Breast epithelium (tissue), 4 donors: ENCODE measurements around the gene PHGDH. TPM values are rescaled to one million over a fixed set of nuclear protein-coding genes. Genes with fewer than 3 reads are reported as not detected.
A peak's percentile ranks its signal among the peaks of the same experiment; 100 is the strongest.

Experiments
- DNase-seq, 2 donors: peaks; one replicate each; pipeline ENCODE4 v3.0.0-alpha.2; 2019; ENCODE audit warnings: low spot score in 2 of 2
- H3K27ac ChIP-seq, 2 donors: fragments of 200-600 bp; sonication (generic) in 1 of 2; one replicate each; pipeline ENCODE4 v1.5.1; 2016 to 2019; ENCODE audit warnings: mild to moderate bottlenecking in 1 of 2
- H3K27me3 ChIP-seq, 2 donors: fragments of 200-600 bp; sonication (generic) in 1 of 2; one replicate each; pipeline versions ENCODE4 v1.5.1 to v1.6.0; 2017 to 2019; ENCODE audit warnings: control low read depth in 1 of 2, mild to moderate bottlenecking in 1 of 2
- H3K36me3 ChIP-seq: fragments of 200-600 bp; one replicate; pipeline ENCODE4 v1.5.1; 2019
- H3K4me1 ChIP-seq, 2 donors: fragments of 200-600 bp; sonication (generic); one replicate each; pipeline ENCODE4 v1.5.1; 2016 to 2019; ENCODE audit warnings: control low read depth in 1 of 2
- H3K4me3 ChIP-seq, 3 donors: fragments of 200-600 bp; sonication (generic); 1 replicate in 2 of 3; 2 replicates in 1 of 3; pipeline ENCODE4 v1.5.1; 2016 to 2019; ENCODE audit warnings: mild to moderate bottlenecking in 3 of 3, moderate library complexity in 2 of 3
- H3K9me3 ChIP-seq, 2 donors: fragments of 200-600 bp; sonication (generic) in 1 of 2; one replicate each; pipeline ENCODE4 v1.5.1; 2016 to 2019; ENCODE audit warnings: control low read depth in 1 of 2
- POLR2A ChIP-seq: fragments of 450-650 bp; IDR thresholded peaks from one replicate; pipeline ENCODE4 v1.6.1; 2016; ENCODE audit warnings: antibody characterized with exemption, mild to moderate bottlenecking, moderate library complexity
- POLR2AphosphoS5 ChIP-seq, 3 donors: sonication (generic); formaldehyde crosslinking; IDR thresholded peaks; one replicate each; pipeline ENCODE4 v1.6.1; 2017; ENCODE audit warnings: antibody characterized with exemption in 3 of 3
- intact Hi-C: fragments of 100-400 bp; cut with DNase I; formaldehyde crosslinking; loops from one replicate; pipeline ENCODE4 v1.15.1; 2023; ENCODE audit warnings: low total_unique reads
- total RNA-seq, 3 donors: library from RNA; depleted of rRNA; stranded (reverse); fragments of >200 nt; gene quantifications; one replicate each; pipeline ENCODE4 v1.1.0, GENCODE V29; 2016
- TF ChIP-seq, protein P1 (sequence below), 3 donors: fragments of 450-650 bp; IDR thresholded peaks; one replicate each; pipeline ENCODE4 v1.5.1; 2016 to 2017; ENCODE audit warnings: antibody characterized with exemption in 3 of 3, mild to moderate bottlenecking in 3 of 3, moderate library complexity in 3 of 3

Gene PHGDH
- total RNA-seq, 3 donors from 2014 or later = 6.1 to 54.7 (median 17.7) TPM

- no peak overlapping the region for H3K4me3 ChIP-seq
- no peaks in the 10 kb centered on the region for H3K36me3 ChIP-seq
- H3K27ac ChIP-seq = no peak overlapping the region
- TF ChIP-seq POLR2A (no peak), POLR2AphosphoS5 (IDR thresholded peaks at IDR 0.05) (no peak)
- TF ChIP-seq, protein P1, sequence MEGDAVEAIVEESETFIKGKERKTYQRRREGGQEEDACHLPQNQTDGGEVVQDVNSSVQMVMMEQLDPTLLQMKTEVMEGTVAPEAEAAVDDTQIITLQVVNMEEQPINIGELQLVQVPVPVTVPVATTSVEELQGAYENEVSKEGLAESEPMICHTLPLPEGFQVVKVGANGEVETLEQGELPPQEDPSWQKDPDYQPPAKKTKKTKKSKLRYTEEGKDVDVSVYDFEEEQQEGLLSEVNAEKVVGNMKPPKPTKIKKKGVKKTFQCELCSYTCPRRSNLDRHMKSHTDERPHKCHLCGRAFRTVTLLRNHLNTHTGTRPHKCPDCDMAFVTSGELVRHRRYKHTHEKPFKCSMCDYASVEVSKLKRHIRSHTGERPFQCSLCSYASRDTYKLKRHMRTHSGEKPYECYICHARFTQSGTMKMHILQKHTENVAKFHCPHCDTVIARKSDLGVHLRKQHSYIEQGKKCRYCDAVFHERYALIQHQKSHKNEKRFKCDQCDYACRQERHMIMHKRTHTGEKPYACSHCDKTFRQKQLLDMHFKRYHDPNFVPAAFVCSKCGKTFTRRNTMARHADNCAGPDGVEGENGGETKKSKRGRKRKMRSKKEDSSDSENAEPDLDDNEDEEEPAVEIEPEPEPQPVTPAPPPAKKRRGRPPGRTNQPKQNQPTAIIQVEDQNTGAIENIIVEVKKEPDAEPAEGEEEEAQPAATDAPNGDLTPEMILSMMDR (IDR thresholded peaks at IDR 0.05) = no peak
- H3K9me3 ChIP-seq = no peaks in the 10 kb centered on the region
- intact Hi-C loops = no loop called here
- no peaks in the 10 kb centered on the region for H3K27me3 ChIP-seq
- peaks cover 0 to 5% of the 10 kb centered on the region in 2 donors for H3K4me1 ChIP-seq
- DNase-seq = no peak
These were observed 16.3 kb downstream of the PHGDH start for GRCh38 chr1:119727991-119728390.

DNA sequence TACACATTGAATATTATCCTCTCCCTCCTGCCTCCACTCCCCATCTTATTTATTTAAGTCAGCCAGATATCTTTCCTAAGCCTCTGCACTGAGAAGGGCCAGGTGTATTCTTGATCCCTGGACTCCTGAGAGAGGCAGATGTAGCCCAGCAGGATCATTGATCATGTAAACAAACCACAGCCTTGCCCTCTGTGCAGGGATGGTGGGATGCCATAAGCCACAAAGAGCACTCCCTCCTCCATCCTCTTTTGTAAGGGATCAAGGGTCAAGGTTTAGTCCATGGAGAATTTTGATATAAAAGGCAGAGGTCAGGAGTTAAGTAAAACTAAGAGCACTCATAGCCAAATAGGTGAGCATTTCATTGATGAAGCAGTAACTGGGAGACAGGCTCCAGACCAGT, 17.3 kb downstream of the PHGDH start:
- H3K27ac ChIP-seq = no peak overlapping the region
- no peak for DNase-seq
- TF ChIP-seq POLR2AphosphoS5 (IDR thresholded peaks at IDR 0.05) (no peak), POLR2A (no peak)
- TF ChIP-seq, protein P1 (IDR thresholded peaks at IDR 0.05) = no peak
- intact Hi-C loops = no loop called here
- no peak overlapping the region for H3K4me3 ChIP-seq
- H3K9me3 ChIP-seq = no peaks in the 10 kb centered on the region
- H3K36me3 ChIP-seq = no peaks in the 10 kb centered on the region
- H3K27me3 ChIP-seq = no peaks in the 10 kb centered on the region
- peaks cover 0 to 5% of the 10 kb centered on the region in 2 donors for H3K4me1 ChIP-seq

DNA sequence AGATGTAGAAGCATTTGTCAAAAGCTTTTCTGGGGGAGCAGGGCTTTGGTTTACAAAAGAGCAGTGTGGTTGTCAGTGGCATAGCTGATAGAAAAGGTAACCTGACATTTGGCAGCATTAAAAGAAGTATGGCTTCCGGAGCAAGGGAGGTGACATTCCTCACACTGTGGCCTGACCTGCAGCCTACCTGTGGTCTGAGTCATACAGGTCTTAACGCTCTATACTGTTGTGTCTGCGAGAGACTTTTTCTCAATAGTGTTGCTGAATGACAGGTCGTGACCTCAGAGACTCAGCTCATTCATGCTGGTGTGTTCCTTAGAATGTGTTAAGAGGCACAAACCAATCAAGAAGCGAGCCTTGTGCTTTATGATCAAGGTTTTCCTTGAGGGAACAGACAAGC, 19.3 kb downstream of the PHGDH start:
- Histone ChIP-seq H3K27me3 (no peaks in the 10 kb centered on the region), H3K36me3 (no peaks in the 10 kb centered on the region), H3K9me3 (no peaks in the 10 kb centered on the region), H3K4me1 (peaks cover 0 to 5% of the 10 kb centered on the region in 2 donors), H3K4me3 (no peak overlapping the region), H3K27ac (peak overlapping the region; percentile 70 to 80)
- intact Hi-C loops = no loop called here
- DNase-seq = no peak
- no peak for TF ChIP-seq POLR2A
- TF ChIP-seq, protein P1 (IDR thresholded peaks at IDR 0.05) = no peak
- TF ChIP-seq POLR2AphosphoS5 (IDR thresholded peaks at IDR 0.05) = no peak

- TF ChIP-seq POLR2AphosphoS5 (IDR thresholded peaks at IDR 0.05) (no peak), POLR2A (no peak)
- TF ChIP-seq, protein P1 (IDR thresholded peaks at IDR 0.05) = no peak
- peak overlapping the region; percentile 70 to 80 for H3K27ac ChIP-seq
- intact Hi-C loops = no loop called here
- DNase-seq = no peak
- H3K27me3 ChIP-seq = no peaks in the 10 kb centered on the region
- no peaks in the 10 kb centered on the region for H3K9me3 ChIP-seq
- H3K4me1 ChIP-seq = peaks cover 0 to 5% of the 10 kb centered on the region in 2 donors
- H3K36me3 ChIP-seq = no peaks in the 10 kb centered on the region
- H3K4me3 ChIP-seq = no peak overlapping the region
These were observed 20.2 kb downstream of the PHGDH start for GRCh38 chr1:119731741-119732430.

DNA sequence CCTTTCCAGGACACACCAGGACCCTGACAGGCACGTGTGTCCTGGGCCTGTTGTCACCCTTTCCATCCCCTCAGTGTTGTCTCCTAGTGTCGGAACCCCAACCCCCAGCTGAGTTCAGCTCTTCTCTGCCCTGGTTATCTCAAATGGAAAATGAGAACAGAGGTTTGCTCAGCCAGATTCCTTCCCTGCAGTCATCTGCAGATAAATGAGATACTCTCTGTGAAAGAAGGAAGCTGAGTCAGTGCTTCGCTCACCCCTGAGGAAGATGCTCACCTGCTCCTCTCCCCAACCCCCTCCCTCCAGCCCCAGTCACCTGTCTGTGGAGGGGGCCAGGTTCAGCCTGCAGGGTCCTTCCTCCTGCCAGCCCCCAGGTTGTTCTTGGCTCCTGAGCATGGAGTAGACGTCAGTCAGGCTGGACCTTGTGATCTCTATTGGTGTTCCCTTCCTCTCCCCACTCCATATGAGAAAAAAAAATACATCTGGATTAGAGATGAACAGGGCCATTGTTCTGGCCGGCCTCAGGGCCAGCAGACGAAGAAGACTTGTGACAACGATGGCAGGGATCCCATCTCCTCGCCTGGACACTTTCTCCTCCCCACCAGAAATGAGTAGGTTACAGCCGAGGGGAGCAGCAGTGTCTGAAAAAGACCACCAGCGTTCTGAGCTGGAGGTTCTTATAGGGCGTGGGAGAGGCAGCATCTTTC, 20.9 kb downstream of the PHGDH start:
- Histone ChIP-seq H3K27ac (peak overlapping the region; percentile 70 to 80), H3K4me1 (peaks cover 0 to 5% of the 10 kb centered on the region in 2 donors), H3K4me3 (no peak overlapping the region), H3K9me3 (no peaks in the 10 kb centered on the region), H3K36me3 (no peaks in the 10 kb centered on the region), H3K27me3 (no peaks in the 10 kb centered on the region)
- intact Hi-C loops = no loop called here
- no peak for TF ChIP-seq POLR2AphosphoS5 (IDR thresholded peaks at IDR 0.05)
- TF ChIP-seq, protein P1 (IDR thresholded peaks at IDR 0.05) = no peak
- no peak for TF ChIP-seq POLR2A
- peak in 1 of 2 donors; percentile 60 for DNase-seq
